WERI-Rb-1 (cell line): ENCODE measurements around the gene MYT1.

Experiments
- DNase-seq: peaks from one replicate; pipeline ENCODE4 v3.0.0-alpha.2; 2020
- H3K27ac ChIP-seq: fragments of 250-450 bp; sonication (Bioruptor Pico); 2 replicates; pipeline ENCODE4 v1.5.1; 2020; ENCODE audit warnings: mild to moderate bottlenecking, moderate library complexity
- H3K27me3 ChIP-seq: fragments of 250-450 bp; sonication (Bioruptor Pico); 2 replicates; pipeline ENCODE4 v1.5.1; 2021; ENCODE audit warnings: mild to moderate bottlenecking, low read depth, moderate library complexity; ENCODE audit not compliant: insufficient read depth, severe bottlenecking
- H3K36me3 ChIP-seq: fragments of 250-450 bp; sonication (Bioruptor Pico); 2 replicates; pipeline ENCODE4 v1.5.1; 2020; ENCODE audit warnings: mild to moderate bottlenecking, moderate library complexity
- H3K4me3 ChIP-seq: 2 replicates; pipeline ENCODE4 v1.5.1; 2011; ENCODE audit warnings: low read depth, mild to moderate bottlenecking, control low read depth, low read length
- H3K9me3 ChIP-seq: fragments of 250-450 bp; sonication (Bioruptor Pico); 2 replicates; pipeline ENCODE4 v1.5.1; 2021; ENCODE audit warnings: mild to moderate bottlenecking, moderate library complexity; ENCODE audit not compliant: severe bottlenecking
- CTCF ChIP-seq: IDR thresholded peaks from 2 replicates; pipeline ENCODE4 v1.5.1; 2011; ENCODE audit warnings: low read depth, mild to moderate bottlenecking, control low read depth, inconsistent platforms, low read length

The MYT1 gene

DNA sequence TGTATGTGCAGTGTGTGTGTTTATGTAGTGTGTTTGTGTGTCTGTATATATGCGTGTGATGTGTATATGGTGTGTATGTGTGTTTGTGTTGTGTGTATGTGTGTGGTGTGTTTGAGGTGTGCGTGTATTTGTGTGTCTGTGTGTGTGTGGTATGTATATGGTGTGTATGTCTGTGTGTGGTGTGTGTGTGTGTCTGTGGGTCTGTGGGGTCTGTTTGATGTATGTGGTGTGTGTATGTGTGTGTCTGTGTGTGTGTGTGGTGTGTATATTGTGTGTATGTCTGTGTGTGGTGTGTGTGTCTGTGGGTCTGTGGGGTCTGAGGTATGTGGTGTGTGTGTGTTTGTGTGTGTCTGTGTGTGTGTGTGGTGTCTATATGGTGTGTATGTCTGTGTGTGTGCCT lies 10.8 kb upstream of the MYT1 start:
- TF ChIP-seq CTCF = no peak
- no peak overlapping the region for H3K4me3 ChIP-seq
- no peaks in the 10 kb centered on the region for H3K9me3 ChIP-seq

DNA sequence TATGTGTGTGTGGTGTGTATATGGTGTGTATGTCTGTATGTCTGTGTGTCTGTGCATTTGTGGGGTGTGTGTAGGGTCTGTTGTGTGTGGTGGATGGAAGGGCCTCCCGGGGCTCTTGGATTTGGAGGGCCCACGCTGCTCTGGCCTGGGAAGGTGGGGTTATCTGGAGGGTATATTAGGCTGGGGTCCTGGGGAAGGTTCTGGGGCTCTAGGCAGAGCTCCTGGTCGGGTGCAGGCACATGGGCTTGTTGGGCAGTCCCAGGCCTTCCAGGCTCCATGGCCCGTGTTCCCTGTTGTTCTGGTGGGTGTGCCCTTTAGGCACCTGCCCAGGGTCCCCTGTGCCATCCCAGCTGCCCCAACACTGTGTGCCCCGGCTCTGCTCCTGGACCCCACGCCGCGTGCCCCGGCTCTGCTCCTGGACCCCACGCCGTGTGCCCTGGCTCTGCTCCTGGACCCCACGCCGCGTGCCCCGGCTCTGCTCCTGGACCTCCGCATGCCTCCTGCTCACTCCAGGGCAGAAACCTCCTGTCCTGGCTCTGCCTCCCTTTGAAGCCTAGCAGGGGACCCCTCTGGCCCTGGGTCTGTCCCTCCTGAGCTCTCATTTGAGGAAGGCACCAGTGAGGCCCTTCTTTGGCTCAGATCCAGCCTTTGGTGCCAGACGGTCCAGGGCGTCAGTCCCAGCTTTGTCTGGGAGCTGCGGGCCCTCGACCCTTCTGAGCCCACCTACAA lies 10.2 kb upstream of the MYT1 start:
- Histone ChIP-seq H3K27ac (no peak overlapping the region), H3K27me3 (no peaks in the 10 kb centered on the region), H3K36me3 (no peaks in the 10 kb centered on the region), H3K4me3 (no peak overlapping the region), H3K9me3 (no peaks in the 10 kb centered on the region)
- TF ChIP-seq CTCF = no peak
- no peak for DNase-seq

More for the DNA sequence above, 10.8 kb upstream of the MYT1 start:
- no peak for DNase-seq
- Histone ChIP-seq H3K27me3 (no peaks in the 10 kb centered on the region), H3K36me3 (no peaks in the 10 kb centered on the region), H3K27ac (no peak overlapping the region)

- no peak for TF ChIP-seq CTCF
- no peaks in the 10 kb centered on the region for H3K9me3 ChIP-seq
- no peaks in the 10 kb centered on the region for H3K27me3 ChIP-seq
- H3K36me3 ChIP-seq = no peaks in the 10 kb centered on the region
- no peak for DNase-seq
- no peak overlapping the region for H3K4me3 ChIP-seq
- H3K27ac ChIP-seq = peak overlapping the region; percentile 75
Observed at GRCh38 chr20:64154590-64155257, 9.5 kb upstream of the MYT1 start.

- Histone ChIP-seq H3K27me3 (no peaks in the 10 kb centered on the region), H3K9me3 (no peaks in the 10 kb centered on the region), H3K4me3 (no peak overlapping the region), H3K27ac (peak overlapping the region; percentile 75), H3K36me3 (no peaks in the 10 kb centered on the region)
- no peak for TF ChIP-seq CTCF
- peak; percentile 70 for DNase-seq
Observed at GRCh38 chr20:64155258-64156135, 8.8 kb upstream of the MYT1 start.

- Histone ChIP-seq H3K27ac (peak overlapping the region; percentile 73), H3K27me3 (no peaks in the 10 kb centered on the region), H3K9me3 (no peaks in the 10 kb centered on the region), H3K36me3 (no peaks in the 10 kb centered on the region), H3K4me3 (no peak overlapping the region)
- DNase-seq = peak; percentile 56
- TF ChIP-seq CTCF = no peak
Observed at GRCh38 chr20:64156136-64156885, 7.9 kb upstream of the MYT1 start.
